ENCODE data around the gene AP1S1. TPM values are rescaled to one million over a fixed set of nuclear protein-coding genes. Genes with fewer than 3 reads are reported as not detected.

Gene AP1S1
- polyA plus RNA-seq, 1 donor (not counting 4 experiments of a cell fraction or from before 2014, with no cell fraction given): 279 TPM

- no peak for FAIRE-seq
- peaks cover 5% of the 10 kb centered on the region for H4K20me1 ChIP-seq (ENCODE audit: control insufficient read depth, extremely low read depth, insufficient read depth, low read length)
- peak overlapping the region; percentile 58 for H2AFZ ChIP-seq (ENCODE audit: control insufficient read depth, low read length)
- peaks cover 49% of the 10 kb centered on the region for H3K4me1 ChIP-seq (ENCODE audit: control insufficient read depth, extremely low read depth, insufficient read depth, low read length)
- peaks cover 13 to 23% of the 10 kb centered on the region in 2 experiments for H3K36me3 ChIP-seq (ENCODE audit: control insufficient read depth in 2 of 2, extremely low read depth in 1 of 2, insufficient read depth in 2 of 2, low read length in 2 of 2)
- H3K4me3 ChIP-seq (ENCODE audit: control insufficient read depth in 2 of 3, extremely low read depth in 1 of 3, insufficient read depth in 2 of 3, low read depth in 1 of 3, low read length in 3 of 3): peak overlapping the region in 2 of 3 experiments; percentile 2 to 86
- peak overlapping the region; percentile 93 for H3K4me2 ChIP-seq (ENCODE audit: control insufficient read depth, extremely low read depth, insufficient read depth, low read depth, low read length)
- H3K9me1 ChIP-seq (ENCODE audit: control insufficient read depth, extremely low read depth, insufficient read depth, low read length): peaks cover 2% of the 10 kb centered on the region
- H3K9ac ChIP-seq (ENCODE audit: control insufficient read depth, extremely low read depth, insufficient read depth, low read length): peak overlapping the region; percentile 83
- TF ChIP-seq EZH2 (IDR thresholded peaks at IDR 0.05; ENCODE audit: low read length): no peak
- TF ChIP-seq CTCF (optimal IDR thresholded peaks at IDR 0.05 in 1 of 3, IDR thresholded peaks at IDR 0.05 in 1 of 3, conservative IDR thresholded peaks at IDR 0.05 in 1 of 3; ENCODE audit: extremely low read depth in 1 of 3, insufficient read depth in 2 of 3, low read length in 3 of 3): no peak
- peak overlapping the region; percentile 88 for H3K27ac ChIP-seq (ENCODE audit: control insufficient read depth, insufficient read depth, low read length)
- H3K79me2 ChIP-seq (ENCODE audit: control insufficient read depth, insufficient read depth, low read length): peaks cover 17% of the 10 kb centered on the region
- no peaks in the 10 kb centered on the region for H3K9me3 ChIP-seq (ENCODE audit: control insufficient read depth, low read depth, low read length)
- DNase-seq (ENCODE audit: low read depth, low spot score): no peak
- dilution Hi-C loops (cut with MboI; ENCODE audit: extremely low pct_ligation_motif_present, low sequenced_read_pairs): no loop called here
- H3K27me3 ChIP-seq (ENCODE audit: control insufficient read depth, extremely low read depth, insufficient read depth, low read length): no peaks in the 10 kb centered on the region
These were observed 28.2 kb upstream of the AP1S1 start for GRCh38 chr7:101125989-101126650.

- peaks cover 17% of the 10 kb centered on the region for H3K79me2 ChIP-seq (ENCODE audit: control insufficient read depth, insufficient read depth, low read length)
- H3K9ac ChIP-seq (ENCODE audit: control insufficient read depth, extremely low read depth, insufficient read depth, low read length): peak within 1 kb of the TSS; percentile 83
- H4K20me1 ChIP-seq (ENCODE audit: control insufficient read depth, extremely low read depth, insufficient read depth, low read length): peaks cover 5% of the 10 kb centered on the region
- FAIRE-seq (peak; percentile 84), DNase-seq (ENCODE audit: low read depth, low spot score) (peak; percentile 99)
- H3K36me3 ChIP-seq (ENCODE audit: control insufficient read depth in 2 of 2, extremely low read depth in 1 of 2, insufficient read depth in 2 of 2, low read length in 2 of 2): peaks cover 15 to 28% of the 10 kb centered on the region in 2 experiments
- dilution Hi-C loops (cut with MboI; ENCODE audit: extremely low pct_ligation_motif_present, low sequenced_read_pairs): no loop called here
- H2AFZ ChIP-seq (ENCODE audit: control insufficient read depth, low read length): peak within 1 kb of the TSS; percentile 58
- H3K27ac ChIP-seq (ENCODE audit: control insufficient read depth, insufficient read depth, low read length): peak within 1 kb of the TSS; percentile 88
- H3K9me3 ChIP-seq (ENCODE audit: control insufficient read depth, low read depth, low read length): no peaks in the 10 kb centered on the region
- H3K27me3 ChIP-seq (ENCODE audit: control insufficient read depth, extremely low read depth, insufficient read depth, low read length): no peaks in the 10 kb centered on the region
- H3K9me1 ChIP-seq (ENCODE audit: control insufficient read depth, extremely low read depth, insufficient read depth, low read length): peaks cover 2% of the 10 kb centered on the region
- peak within 1 kb of the TSS; percentile 45 to 86 (median 78) for H3K4me3 ChIP-seq (ENCODE audit: control insufficient read depth in 2 of 3, extremely low read depth in 1 of 3, insufficient read depth in 2 of 3, low read depth in 1 of 3, low read length in 3 of 3)
- peaks cover 43% of the 10 kb centered on the region for H3K4me1 ChIP-seq (ENCODE audit: control insufficient read depth, extremely low read depth, insufficient read depth, low read length)
- no peak for TF ChIP-seq EZH2 (IDR thresholded peaks at IDR 0.05; ENCODE audit: low read length)
- TF ChIP-seq CTCF (optimal IDR thresholded peaks at IDR 0.05 in 1 of 3, IDR thresholded peaks at IDR 0.05 in 1 of 3, conservative IDR thresholded peaks at IDR 0.05 in 1 of 3; ENCODE audit: extremely low read depth in 1 of 3, insufficient read depth in 2 of 3, low read length in 3 of 3): peak in 1 of 3 experiments; percentile 22
- peak within 1 kb of the TSS; percentile 93 for H3K4me2 ChIP-seq (ENCODE audit: control insufficient read depth, extremely low read depth, insufficient read depth, low read depth, low read length)
These were observed 27.4 kb upstream of the AP1S1 start, which contains the start of gene SERPINE1 for GRCh38 chr7:101126651-101127459. Gene SERPINE1, plus strand, starts transcription at chr7:101127104. Its CDS starts 1,290 bp downstream, at chr7:101128394.

Measured in keratinocyte (primary cell).